H1 (cell line): ENCODE measurements around the gene MCM6. TPM values are rescaled to one million over a fixed set of nuclear protein-coding genes. Genes with fewer than 3 reads are reported as not detected.

ENCODE experiments used
- CTCF ChIA-PET: fragments of 300-600 bp; sonication (Branson Sonifier 250); formaldehyde crosslinking; loops from one replicate; lab custom pipeline; 2021; ENCODE audit not compliant: partially characterized antibody; lab: Charles Lee
- POLR2A ChIA-PET: fragments of 300-600 bp; sonication (Branson Sonifier 250); formaldehyde crosslinking; loops from one replicate; lab custom pipeline; 2021; ENCODE audit warnings: inconsistent platforms; ENCODE audit not compliant: partially characterized antibody; lab: Charles Lee
- DNase-seq, 2 experiments: peaks; one replicate each; pipeline versions ENCODE4 v3.0.0 to v3.0.0-alpha.2; 2010 to 2022; ENCODE audit warnings: low spot score in 2 of 2, low read depth in 1 of 2, mixed read lengths in 1 of 2
- FAIRE-seq: peaks from 2 replicates; lab custom pipeline; 2011; peaks lifted over from hg19 to GRCh38; lab: Jason Lieb, UNC
- H2AFZ ChIP-seq: 2 replicates; pipeline ENCODE4 v1.8.1; 2012; ENCODE audit warnings: low read length, inconsistent platforms
- H2AK5ac ChIP-seq: 2 replicates; pipeline ENCODE4 v1.6.1; 2013; ENCODE audit warnings: low read depth, low read length
- H2BK120ac ChIP-seq: replicated peaks from 2 replicates; pipeline ENCODE3; 2013; ENCODE audit warnings: low read depth, low read length, inconsistent platforms
- H2BK12ac ChIP-seq: 2 replicates; pipeline ENCODE4 v1.6.1; 2013; ENCODE audit warnings: low read depth, low read length
- H2BK15ac ChIP-seq: 2 replicates; pipeline ENCODE4 v1.6.1; 2013; ENCODE audit warnings: low read length
- H2BK20ac ChIP-seq: 2 replicates; pipeline ENCODE4 v1.6.1; 2013; ENCODE audit warnings: low read length
- H2BK5ac ChIP-seq: 2 replicates; pipeline ENCODE4 v1.6.1; 2013; ENCODE audit warnings: low read depth, low read length
- H3K14ac ChIP-seq: 2 replicates; pipeline ENCODE4 v1.6.1; 2013; ENCODE audit warnings: inconsistent platforms; ENCODE audit not compliant: insufficient read length
- H3K18ac ChIP-seq: 2 replicates; pipeline ENCODE4 v1.6.1; 2013; ENCODE audit warnings: low read length; ENCODE audit errors: extremely low read depth
- H3K23ac ChIP-seq: 2 replicates; pipeline ENCODE4 v1.6.1; 2013; ENCODE audit warnings: inconsistent platforms; ENCODE audit not compliant: insufficient read length
- H3K23me2 ChIP-seq: 2 replicates; pipeline ENCODE4 v1.6.1; 2013; ENCODE audit warnings: low read depth, low read length
- H3K27ac ChIP-seq: 2 replicates; pipeline ENCODE4 v1.6.1; 2011; ENCODE audit warnings: low read depth, low read length, inconsistent platforms
- H3K27me3 ChIP-seq, 4 experiments: replicated peaks in 1 of 4; 1 replicate in 1 of 4; 2 replicates in 3 of 4; pipeline versions ENCODE4 v1.6.1 to v1.8.1; 2011 to 2013; ENCODE audit warnings: low read length in 3 of 4, mild to moderate bottlenecking in 3 of 4, inconsistent platforms in 2 of 4, mixed read lengths in 2 of 4, moderate library complexity in 1 of 4; ENCODE audit not compliant: control insufficient read depth in 3 of 4, insufficient read depth in 3 of 4; ENCODE audit errors: extremely low read depth in 1 of 4
- H3K36me3 ChIP-seq, 4 experiments: 2 replicates each; pipeline versions ENCODE4 v1.6.1 to v1.8.1; 2011 to 2013; ENCODE audit warnings: mild to moderate bottlenecking in 4 of 4, low read length in 3 of 4, moderate library complexity in 2 of 4, control low read depth in 1 of 4, inconsistent platforms in 1 of 4; ENCODE audit not compliant: insufficient read depth in 4 of 4, control insufficient read depth in 2 of 4
- H3K4ac ChIP-seq: replicated peaks from 2 replicates; pipeline ENCODE3; 2013; ENCODE audit warnings: low read length, low read depth, mixed read lengths, inconsistent platforms; ENCODE audit not compliant: insufficient read length
- H3K4me1 ChIP-seq, 4 experiments: replicated peaks in 1 of 4; 1 replicate in 1 of 4; 2 replicates in 3 of 4; pipeline versions ENCODE4 v1.6.1 to v1.8.1; 2011 to 2013; ENCODE audit warnings: low read length in 3 of 4, inconsistent platforms in 2 of 4, mixed read lengths in 1 of 4; ENCODE audit not compliant: insufficient read depth in 4 of 4, control insufficient read depth in 3 of 4
- H3K4me2 ChIP-seq, 2 experiments: 2 replicates each; pipeline versions ENCODE4 v1.6.1 to v1.8.1; 2011 to 2013; ENCODE audit warnings: low read depth in 2 of 2, low read length in 2 of 2, control low read depth in 1 of 2, inconsistent platforms in 1 of 2, mild to moderate bottlenecking in 1 of 2; ENCODE audit not compliant: insufficient read depth in 1 of 2
- H3K4me3 ChIP-seq, 4 experiments: fragments of 200-600, 300-600 bp in 1 of 4; sonication (generic), shearing (Covaris generic), sonication (Bioruptor Twin) in 1 of 4; 2 replicates each; pipeline versions ENCODE4 v1.5.1 to v1.8.1; 2011 to 2016; ENCODE audit warnings: low read length in 4 of 4, low read depth in 3 of 4, control low read depth in 2 of 4, inconsistent platforms in 2 of 4, mild to moderate bottlenecking in 2 of 4, mixed read lengths in 1 of 4, moderate library complexity in 1 of 4; ENCODE audit not compliant: insufficient read depth in 2 of 4; ENCODE audit errors: extremely low read depth in 1 of 4
- H3K56ac ChIP-seq: replicated peaks from 2 replicates; pipeline ENCODE3; 2013; ENCODE audit warnings: low read depth, mild to moderate bottlenecking, mixed read lengths, low read length, inconsistent platforms; ENCODE audit not compliant: insufficient read length
- H3K79me1 ChIP-seq: 2 replicates; pipeline ENCODE4 v1.6.1; 2013; ENCODE audit warnings: low read depth, low read length, control low read depth
- H3K79me2 ChIP-seq, 2 experiments: 2 replicates each; pipeline versions ENCODE4 v1.6.1 to v1.8.1; 2012 to 2013; ENCODE audit warnings: low read length in 2 of 2, mild to moderate bottlenecking in 2 of 2, inconsistent platforms in 1 of 2; ENCODE audit not compliant: insufficient read depth in 2 of 2, control insufficient read depth in 1 of 2
- H3K9ac ChIP-seq, 4 experiments: replicated peaks in 1 of 4; 1 replicate in 1 of 4; 2 replicates in 3 of 4; pipeline versions ENCODE4 v1.6.1 to v1.8.1; 2011 to 2013; ENCODE audit warnings: low read depth in 3 of 4, low read length in 3 of 4, control low read depth in 2 of 4, mild to moderate bottlenecking in 2 of 4, moderate library complexity in 2 of 4, inconsistent platforms in 1 of 4; ENCODE audit errors: extremely low read depth in 1 of 4
- H3K9me3 ChIP-seq, 2 experiments: 2 replicates each; pipeline versions ENCODE4 v1.6.1 to v1.8.1; 2012 to 2013; ENCODE audit warnings: mild to moderate bottlenecking in 2 of 2, moderate library complexity in 2 of 2, control low read depth in 1 of 2, inconsistent platforms in 1 of 2, low read depth in 1 of 2, low read length in 1 of 2, mixed read lengths in 1 of 2; ENCODE audit not compliant: insufficient read depth in 2 of 2
- H4K20me1 ChIP-seq, 2 experiments: replicated peaks in 1 of 2; 2 replicates each; pipeline versions ENCODE3 to v1.8.1; 2011 to 2013; ENCODE audit warnings: inconsistent platforms in 2 of 2, low read length in 2 of 2, mild to moderate bottlenecking in 1 of 2; ENCODE audit not compliant: insufficient read depth in 2 of 2, control insufficient read depth in 1 of 2
- H4K5ac ChIP-seq: 2 replicates; pipeline ENCODE4 v1.6.1; 2013; ENCODE audit warnings: low read length, low read depth, mixed read lengths, inconsistent platforms; ENCODE audit not compliant: insufficient read length
- H4K8ac ChIP-seq: 2 replicates; pipeline ENCODE4 v1.8.0; 2013; ENCODE audit warnings: mild to moderate bottlenecking, moderate library complexity, low read length, inconsistent platforms; ENCODE audit not compliant: insufficient read depth; ENCODE audit errors: extremely low read depth
- H4K91ac ChIP-seq: replicated peaks from 2 replicates; pipeline ENCODE3; 2013; ENCODE audit warnings: low read length, mixed read lengths, inconsistent platforms; ENCODE audit not compliant: insufficient read length
- CEBPB ChIP-seq: IDR thresholded peaks from 2 replicates; pipeline ENCODE4 v1.6.1; 2012; ENCODE audit warnings: low read depth, low read length
- CREB1 ChIP-seq: IDR thresholded peaks from 2 replicates; pipeline ENCODE4 v1.6.1; 2012; ENCODE audit warnings: inconsistent platforms
- CTBP2 ChIP-seq: IDR thresholded peaks from 2 replicates; pipeline ENCODE4 v1.7.0; 2011; ENCODE audit warnings: borderline replicate concordance, mild to moderate bottlenecking, moderate library complexity, mixed read lengths, low read length; ENCODE audit not compliant: insufficient read depth, insufficient read length
- MAX ChIP-seq: IDR thresholded peaks from 2 replicates; pipeline ENCODE4 v1.6.1; 2012; ENCODE audit warnings: inconsistent platforms
- POLR2AphosphoS5 ChIP-seq: IDR thresholded peaks from 2 replicates; pipeline ENCODE4 v1.6.1; 2011; ENCODE audit warnings: low read depth, low read length
- RAD21 ChIP-seq, 2 experiments: IDR thresholded peaks in 1 of 2; conservative IDR thresholded peaks in 1 of 2; 2 replicates each; pipeline ENCODE4 v1.6.1; 2011; ENCODE audit warnings: low read depth in 2 of 2, low read length in 2 of 2, improper control_type of control experiment in 1 of 2, inconsistent platforms in 1 of 2, mild to moderate bottlenecking in 1 of 2, moderate library complexity in 1 of 2
- SIN3A ChIP-seq, 2 experiments: IDR thresholded peaks in 1 of 2; conservative IDR thresholded peaks in 1 of 2; 2 replicates each; pipeline ENCODE4 v1.6.1; 2011 to 2012; ENCODE audit warnings: low read length in 2 of 2, improper control_type of control experiment in 1 of 2, low read depth in 1 of 2, mild to moderate bottlenecking in 1 of 2
- ZNF274 ChIP-seq: IDR thresholded peaks from 2 replicates; pipeline ENCODE4 v1.7.0; 2012; ENCODE audit warnings: low read length, borderline replicate concordance; ENCODE audit errors: extremely low read depth
- WGBS, 2 experiments: shearing (Covaris generic) in 1 of 2; methylation state at CpG; one replicate each; pipeline versions ENCODE4 v1.1.6 to v1.1.7; 2013 to 2015; ENCODE audit warnings: low lambda C conversion rate in 2 of 2, mixed read lengths in 2 of 2, inconsistent platforms in 1 of 2, low coverage in 1 of 2, missing lambda C conversion rate in 1 of 2; ENCODE audit not compliant: insufficient replicate concordance in 2 of 2, insufficient coverage in 1 of 2, insufficient read length in 1 of 2; ENCODE audit errors: extremely low coverage in 1 of 2, missing lambda C conversion rate in 1 of 2; 5-methylcytosine and 5-hydroxymethylcytosine counted together
- polyA plus RNA-seq, 7 experiments: library from polyadenylated mRNA; depleted of rRNA in 3 of 7; stranded (reverse) in 5 of 7; unstranded in 2 of 7; fragments of >200 nt in 5 of 7; fragments of 200-250 nt in 2 of 7; gene quantifications; 1 replicate in 5 of 7; 2 replicates in 1 of 7; 4 replicates in 1 of 7; pipeline versions ENCODE4 v1.2.1 to v1.2.3, GENCODE V29; 2011 to 2013; ENCODE audit warnings: missing spikeins in 2 of 7, mixed read lengths in 2 of 7
- total RNA-seq: library from RNA; stranded (reverse); fragmentation: NEBNext Ultra II Directional; extraction: Animal tissue kit (Norgen Biotek cat#: 25700); gene quantifications from 2 replicates; pipeline ENCODE4 v1.2.1, GENCODE V29; 2021

The MCM6 gene
- total and polyA plus RNA-seq, 2 of the 8 experiments (the other 6 are each of a cell fraction or from before 2014, with no cell fraction given), result 60.2 to 134 TPM

GRCh38 chr2:135797497-135798274 lies 78.6 kb downstream of the MCM6 start:
- H4K8ac ChIP-seq, result no peak overlapping the region
- H2BK20ac ChIP-seq, result no peak overlapping the region
- H3K4ac ChIP-seq, result peak overlapping the region; percentile 8
- FAIRE-seq (peak; percentile 92), DNase-seq (peak; percentile 41 to 90)
- no peaks in the 10 kb centered on the region for H3K27me3 ChIP-seq
- H2BK5ac ChIP-seq, result peak overlapping the region; percentile 63; the same call in 1 of the 2 replicates
- H3K79me1 ChIP-seq, result no peaks in the 10 kb centered on the region; the same call in 1 of the 2 replicates
- no peaks in the 10 kb centered on the region for H3K23me2 ChIP-seq
- no peak overlapping the region for H2AK5ac ChIP-seq
- H2BK120ac ChIP-seq, result no peak overlapping the region
- POLR2A ChIA-PET, result interaction anchor here (0.9 to 1.7 kb wide), 2 partner anchors 20 to 78 kb away, joined by 3 to 6 read pairs; no protein-coding TSS in a partner anchor
- H3K4me1 ChIP-seq, result no peaks in the 10 kb centered on the region; a peak in 1 of 7 replicates
- H4K20me1 ChIP-seq, result no peaks in the 10 kb centered on the region
- no peaks in the 10 kb centered on the region for H3K36me3 ChIP-seq
- 0 out of 2 replicates have a peak overlapping the region, but pooled peaks have one; percentile 32 for H2BK15ac ChIP-seq
- peak overlapping the region; percentile 42; the same call in 1 of the 2 replicates for H3K27ac ChIP-seq
- WGBS, 2 experiments, result 54% methylated on average over 22 of the region's 22 CpGs; no CpG with 5 or more reads in 1 of the 2 experiments
- H4K91ac ChIP-seq, result no peak overlapping the region
- CTCF ChIA-PET, result interaction anchor here (0.6 to 5.8 kb wide), 51 partner anchors 10 to 837 kb away, joined by 3 to 87 read pairs (median 4); partner anchors contain the start of genes LCT and UBXN4
- no peak overlapping the region for H3K14ac ChIP-seq
- H4K5ac ChIP-seq, result no peak overlapping the region
- H3K56ac ChIP-seq, result no peak overlapping the region
- H2AFZ ChIP-seq, result peak overlapping the region; percentile 18
- H3K9me3 ChIP-seq, result peaks cover 15 to 29% of the 10 kb centered on the region in 2 experiments
- no peak overlapping the region for H3K23ac ChIP-seq
- no peaks in the 10 kb centered on the region for H3K79me2 ChIP-seq
- 0 out of 2 replicates have a peak overlapping the region, but pooled peaks have one; percentile 28 for H3K18ac ChIP-seq
- no peak overlapping the region for H3K4me3 ChIP-seq
- H3K4me2 ChIP-seq, result no peak overlapping the region
- peak overlapping the region; percentile 44; the same call in 1 of the 2 replicates for H2BK12ac ChIP-seq
- H3K9ac ChIP-seq, result no peak overlapping the region
- TF ChIP-seq CTBP2, result no peak
- TF ChIP-seq CEBPB, result peak; percentile 75
- peak; percentile 90 for TF ChIP-seq MAX
- TF ChIP-seq POLR2AphosphoS5, result no peak
- no peak for TF ChIP-seq ZNF274
- TF ChIP-seq CREB1, result peak; percentile 80
- TF ChIP-seq RAD21 (IDR thresholded peaks at IDR 0.05 in 1 of 2, conservative IDR thresholded peaks at IDR 0.05 in 1 of 2; ENCODE audit: low read depth in 2 of 2, low read length in 2 of 2), result peak; percentile 59 to 74
- peak in 1 of 2 experiments; percentile 52; a peak in 1 of 4 replicates for TF ChIP-seq SIN3A (conservative IDR thresholded peaks at IDR 0.05 in 1 of 2, IDR thresholded peaks at IDR 0.05 in 1 of 2; ENCODE audit: low read depth in 1 of 2, low read length in 2 of 2)
